ENCODE results near the gene HMGB3. TPM values are rescaled to one million over a fixed set of nuclear protein-coding genes. Genes with fewer than 3 reads are reported as not detected.

The HMGB3 gene
- total RNA-seq, 6 experiments from 2014 or later = 22.6 to 58.8 (median 26.5) TPM

GRCh38 chrX:151015684-151016083, 32.5 kb downstream of the HMGB3 start:
- WGBS (ENCODE audit: insufficient coverage, low coverage, low lambda C conversion rate, missing lambda C conversion rate) = no CpG with 5 or more reads among the region's 4 CpGs
- Histone ChIP-seq H3K4me1 (no peaks in the 10 kb centered on the region), H3K27me3 (no peaks in the 10 kb centered on the region), H3K27ac (no peak overlapping the region), H3K36me3 (no peaks in the 10 kb centered on the region), H3K9me3 (no peaks in the 10 kb centered on the region), H3K4me3 (no peak overlapping the region)
- TF ChIP-seq CTCF (IDR thresholded peaks at IDR 0.05) (no peak), POLR2A (IDR thresholded peaks at IDR 0.05) (no peak)
- DNase-seq (no peak), ATAC-seq (no peak)
- intact Hi-C loops (cut with DNase I) = no loop called here

DNA sequence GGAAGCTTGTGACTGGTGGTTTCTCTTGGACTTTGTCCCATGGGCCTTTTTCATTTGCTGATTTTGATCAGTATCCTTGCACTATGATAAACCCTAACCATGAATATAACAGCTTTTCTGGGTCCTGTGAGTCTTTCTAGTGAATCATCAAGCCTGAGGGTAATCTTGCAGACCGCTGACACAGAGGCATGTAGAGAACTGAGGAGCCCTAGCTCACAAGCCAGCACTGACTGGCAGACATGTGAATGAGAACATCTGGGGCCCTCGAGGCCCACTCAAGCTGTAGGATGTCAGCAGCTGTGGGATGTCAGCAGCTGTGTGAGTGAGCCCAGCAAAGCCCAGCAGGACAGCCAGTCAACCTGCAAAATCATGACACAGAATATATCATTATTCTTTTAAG, 36.7 kb downstream of the HMGB3 start:
- Histone ChIP-seq H3K4me1 (no peaks in the 10 kb centered on the region), H3K27ac (no peak overlapping the region), H3K4me3 (no peak overlapping the region), H3K9me3 (no peaks in the 10 kb centered on the region), H3K36me3 (no peaks in the 10 kb centered on the region), H3K27me3 (no peaks in the 10 kb centered on the region)
- ATAC-seq (no peak), DNase-seq (no peak)
- intact Hi-C loops (cut with DNase I) = no loop called here
- no CpG with 5 or more reads among the region's 2 CpGs for WGBS (ENCODE audit: insufficient coverage, low coverage, low lambda C conversion rate, missing lambda C conversion rate)
- TF ChIP-seq CTCF (IDR thresholded peaks at IDR 0.05) (no peak), POLR2A (IDR thresholded peaks at IDR 0.05) (no peak)

GRCh38 chrX:151030845-151031244, 47.7 kb downstream of the HMGB3 start:
- Histone ChIP-seq H3K9me3 (no peaks in the 10 kb centered on the region), H3K27me3 (no peaks in the 10 kb centered on the region), H3K27ac (no peak overlapping the region), H3K4me3 (no peak overlapping the region), H3K4me1 (no peaks in the 10 kb centered on the region), H3K36me3 (no peaks in the 10 kb centered on the region)
- TF ChIP-seq POLR2A (IDR thresholded peaks at IDR 0.05) (no peak), CTCF (IDR thresholded peaks at IDR 0.05) (no peak)
- intact Hi-C loops (cut with DNase I) = no loop called here
- DNase-seq (no peak), ATAC-seq (peak in 2 of 4 donors; percentile 20)

GRCh38 chrX:151031391-151031975, 48.3 kb downstream of the HMGB3 start:
- no peak for ATAC-seq
- Histone ChIP-seq H3K4me3 (no peak overlapping the region), H3K27me3 (no peaks in the 10 kb centered on the region), H3K9me3 (no peaks in the 10 kb centered on the region), H3K36me3 (no peaks in the 10 kb centered on the region), H3K27ac (no peak overlapping the region), H3K4me1 (no peaks in the 10 kb centered on the region)
- intact Hi-C loops (cut with DNase I) = no loop called here
- no peak for TF ChIP-seq CTCF (IDR thresholded peaks at IDR 0.05)
- no peak for TF ChIP-seq POLR2A (IDR thresholded peaks at IDR 0.05)
- no peak for DNase-seq
- WGBS (ENCODE audit: insufficient coverage, low coverage, low lambda C conversion rate, missing lambda C conversion rate) = 34% methylated on average over 7 of the region's 7 CpGs

DNA sequence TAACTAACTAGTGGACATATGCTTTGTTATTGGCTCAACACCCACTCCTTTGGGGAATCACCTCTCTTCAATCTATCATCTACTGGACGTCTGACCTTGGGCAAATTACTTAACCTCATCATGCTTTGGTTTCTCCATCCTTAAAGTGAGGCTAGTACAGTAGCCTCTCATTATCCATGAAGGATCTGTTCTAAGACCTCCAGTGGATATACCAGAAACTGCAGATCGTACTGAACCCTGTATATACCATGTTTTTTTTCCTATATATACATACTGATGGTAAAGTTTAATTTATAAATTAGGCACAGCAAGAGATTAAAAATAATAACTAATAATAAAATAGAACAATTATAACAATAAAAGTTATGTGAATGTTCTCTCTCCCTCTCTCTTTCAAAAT, 56.2 kb downstream of the HMGB3 start:
- no peak for ATAC-seq
- Histone ChIP-seq H3K36me3 (no peaks in the 10 kb centered on the region), H3K4me3 (no peak overlapping the region), H3K27me3 (no peaks in the 10 kb centered on the region), H3K4me1 (no peaks in the 10 kb centered on the region), H3K9me3 (no peaks in the 10 kb centered on the region), H3K27ac (no peak overlapping the region)
- no peak for TF ChIP-seq POLR2A (IDR thresholded peaks at IDR 0.05)
- DNase-seq = no peak
- 43% methylated on average over 2 of the region's 2 CpGs for WGBS (ENCODE audit: insufficient coverage, low coverage, low lambda C conversion rate, missing lambda C conversion rate)
- intact Hi-C loops (cut with DNase I) = no loop called here

Small RNA genes within 50 kb of the gene (small RNA-seq; reads per million reads assigned to genes)
- 0 reads per million in 2 experiments for gene RNA5SP525
- gene RNU6-383P = 0.29 to 0.65 reads per million in 2 experiments
- gene RPL12P50 = 0 reads per million in 2 experiments

Other genes with a start within 250 kb of the HMGB3 start
- 10 to 100 TPM; 25.5 to 53.6 (median 33.0) TPM for gene CD99L2, start 84.7 kb upstream of the HMGB3 start, total RNA-seq
- not detected for gene GPR50, start 193.2 kb downstream of the HMGB3 start, total RNA-seq